ENCODE measurements around the gene PAX3.

- TF ChIP-seq, protein P1, sequence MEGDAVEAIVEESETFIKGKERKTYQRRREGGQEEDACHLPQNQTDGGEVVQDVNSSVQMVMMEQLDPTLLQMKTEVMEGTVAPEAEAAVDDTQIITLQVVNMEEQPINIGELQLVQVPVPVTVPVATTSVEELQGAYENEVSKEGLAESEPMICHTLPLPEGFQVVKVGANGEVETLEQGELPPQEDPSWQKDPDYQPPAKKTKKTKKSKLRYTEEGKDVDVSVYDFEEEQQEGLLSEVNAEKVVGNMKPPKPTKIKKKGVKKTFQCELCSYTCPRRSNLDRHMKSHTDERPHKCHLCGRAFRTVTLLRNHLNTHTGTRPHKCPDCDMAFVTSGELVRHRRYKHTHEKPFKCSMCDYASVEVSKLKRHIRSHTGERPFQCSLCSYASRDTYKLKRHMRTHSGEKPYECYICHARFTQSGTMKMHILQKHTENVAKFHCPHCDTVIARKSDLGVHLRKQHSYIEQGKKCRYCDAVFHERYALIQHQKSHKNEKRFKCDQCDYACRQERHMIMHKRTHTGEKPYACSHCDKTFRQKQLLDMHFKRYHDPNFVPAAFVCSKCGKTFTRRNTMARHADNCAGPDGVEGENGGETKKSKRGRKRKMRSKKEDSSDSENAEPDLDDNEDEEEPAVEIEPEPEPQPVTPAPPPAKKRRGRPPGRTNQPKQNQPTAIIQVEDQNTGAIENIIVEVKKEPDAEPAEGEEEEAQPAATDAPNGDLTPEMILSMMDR (IDR thresholded peaks at IDR 0.05 in 2 of 3, conservative IDR thresholded peaks at IDR 0.05 in 1 of 3; ENCODE audit: borderline replicate concordance in 1 of 3, insufficient read depth in 1 of 3, low read depth in 2 of 3, low read length in 2 of 3): no peak
- no peak for TF ChIP-seq ZNF274 (IDR thresholded peaks at IDR 0.05; ENCODE audit: low read depth, low read length)
- no peak for TF ChIP-seq SIN3A (IDR thresholded peaks at IDR 0.05; ENCODE audit: low read depth)
Measured at GRCh38 chr2:222305516-222306392, 7.0 kb upstream of the PAX3 start.
